ENCODE measurements around the gene FRMD4A.

The FRMD4A gene

DNA sequence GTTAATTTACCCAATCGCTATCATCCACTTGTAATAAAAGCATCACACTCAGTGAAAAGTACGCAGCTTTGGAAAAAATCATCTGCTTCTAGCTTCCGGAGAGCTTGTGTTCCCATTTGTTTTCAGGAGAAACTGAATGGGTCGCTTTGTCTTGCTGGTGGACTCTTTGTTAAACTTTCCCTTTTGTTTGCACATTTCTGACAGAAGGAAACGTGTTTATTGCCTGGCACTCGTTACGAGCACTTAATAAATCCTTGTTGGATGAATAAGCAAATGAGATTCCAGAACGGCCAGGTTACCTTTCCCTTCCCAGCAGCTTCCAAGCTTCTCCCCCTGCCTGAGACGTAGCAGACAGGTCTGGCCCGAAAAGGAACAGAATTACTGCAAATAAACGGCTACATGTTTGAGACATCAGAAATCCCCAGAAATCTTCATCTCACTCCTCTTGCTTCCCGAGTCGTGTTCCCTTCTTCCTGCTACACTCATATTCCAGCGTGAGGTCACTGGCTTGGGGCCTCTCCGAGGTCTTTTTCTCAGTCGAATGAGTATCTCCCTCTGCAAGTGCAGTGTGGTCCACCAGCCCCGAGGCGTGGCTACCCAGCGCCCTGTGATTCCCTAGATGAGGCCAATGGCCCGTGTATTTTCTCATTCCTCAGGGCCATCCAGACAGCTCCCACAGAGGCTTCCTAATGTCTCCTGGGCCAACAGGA lies 167.2 kb downstream of the FRMD4A start:
- no peaks in the 10 kb centered on the region for H3K4me1 ChIP-seq (ENCODE audit: insufficient read depth, poor library complexity, severe bottlenecking)
- TF ChIP-seq, protein P1, sequence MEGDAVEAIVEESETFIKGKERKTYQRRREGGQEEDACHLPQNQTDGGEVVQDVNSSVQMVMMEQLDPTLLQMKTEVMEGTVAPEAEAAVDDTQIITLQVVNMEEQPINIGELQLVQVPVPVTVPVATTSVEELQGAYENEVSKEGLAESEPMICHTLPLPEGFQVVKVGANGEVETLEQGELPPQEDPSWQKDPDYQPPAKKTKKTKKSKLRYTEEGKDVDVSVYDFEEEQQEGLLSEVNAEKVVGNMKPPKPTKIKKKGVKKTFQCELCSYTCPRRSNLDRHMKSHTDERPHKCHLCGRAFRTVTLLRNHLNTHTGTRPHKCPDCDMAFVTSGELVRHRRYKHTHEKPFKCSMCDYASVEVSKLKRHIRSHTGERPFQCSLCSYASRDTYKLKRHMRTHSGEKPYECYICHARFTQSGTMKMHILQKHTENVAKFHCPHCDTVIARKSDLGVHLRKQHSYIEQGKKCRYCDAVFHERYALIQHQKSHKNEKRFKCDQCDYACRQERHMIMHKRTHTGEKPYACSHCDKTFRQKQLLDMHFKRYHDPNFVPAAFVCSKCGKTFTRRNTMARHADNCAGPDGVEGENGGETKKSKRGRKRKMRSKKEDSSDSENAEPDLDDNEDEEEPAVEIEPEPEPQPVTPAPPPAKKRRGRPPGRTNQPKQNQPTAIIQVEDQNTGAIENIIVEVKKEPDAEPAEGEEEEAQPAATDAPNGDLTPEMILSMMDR (IDR thresholded peaks at IDR 0.05; ENCODE audit: poor library complexity, severe bottlenecking): no peak
- no peaks in the 10 kb centered on the region for H3K36me3 ChIP-seq (ENCODE audit: low read depth)
- H3K9me3 ChIP-seq (ENCODE audit: severe bottlenecking): no peaks in the 10 kb centered on the region
- ATAC-seq (ENCODE audit: low read depth) (no peak), DNase-seq (ENCODE audit: low spot score) (no peak)
- H3K27me3 ChIP-seq (ENCODE audit: insufficient read depth, poor library complexity, severe bottlenecking): peaks cover 63% of the 10 kb centered on the region
- H3K4me3 ChIP-seq (ENCODE audit: severe bottlenecking): no peak overlapping the region
- H3K27ac ChIP-seq (ENCODE audit: poor library complexity, severe bottlenecking): no peak overlapping the region

DNA sequence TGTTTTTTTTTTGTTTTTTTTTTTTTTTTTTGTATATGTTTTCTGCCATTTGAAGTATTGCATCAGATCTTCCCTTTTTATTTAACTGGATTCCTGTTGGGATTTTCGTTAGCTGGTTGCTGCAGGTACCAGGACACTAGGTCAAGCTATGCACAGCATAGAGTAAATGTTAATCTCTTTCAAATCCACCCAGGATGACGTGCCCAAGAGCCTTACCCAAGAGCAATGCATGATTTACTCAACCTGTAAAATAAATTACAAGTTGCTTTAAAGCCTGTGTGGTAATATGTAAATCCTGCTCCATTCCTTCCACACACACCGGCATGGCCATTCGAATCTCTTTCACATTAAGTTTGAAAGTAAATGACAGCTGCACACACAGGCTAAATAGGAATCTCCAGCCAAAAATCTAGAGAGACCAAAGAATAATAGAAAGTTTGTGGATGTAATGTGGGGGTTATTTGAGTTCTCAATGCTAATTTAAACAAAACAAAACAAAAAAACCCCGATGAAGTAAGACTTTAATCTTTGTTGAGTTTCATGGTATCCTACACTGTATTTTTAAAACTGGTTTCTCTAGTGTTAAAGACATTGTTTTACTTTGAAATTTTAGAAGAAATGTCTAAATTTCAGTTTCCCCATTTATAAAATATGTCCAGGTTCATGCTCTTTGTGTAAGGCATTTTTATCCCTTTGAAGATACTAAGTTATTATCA lies 167.9 kb downstream of the FRMD4A start:
- Histone ChIP-seq H3K27ac (ENCODE audit: poor library complexity, severe bottlenecking) (no peak overlapping the region), H3K9me3 (ENCODE audit: severe bottlenecking) (no peaks in the 10 kb centered on the region), H3K36me3 (ENCODE audit: low read depth) (no peaks in the 10 kb centered on the region), H3K27me3 (ENCODE audit: insufficient read depth, poor library complexity, severe bottlenecking) (peaks cover 56% of the 10 kb centered on the region), H3K4me1 (ENCODE audit: insufficient read depth, poor library complexity, severe bottlenecking) (no peaks in the 10 kb centered on the region), H3K4me3 (ENCODE audit: severe bottlenecking) (no peak overlapping the region)
- ATAC-seq (ENCODE audit: low read depth) (no peak), DNase-seq (ENCODE audit: low spot score) (no peak)
- TF ChIP-seq, protein P1 (IDR thresholded peaks at IDR 0.05; ENCODE audit: poor library complexity, severe bottlenecking): no peak

DNA sequence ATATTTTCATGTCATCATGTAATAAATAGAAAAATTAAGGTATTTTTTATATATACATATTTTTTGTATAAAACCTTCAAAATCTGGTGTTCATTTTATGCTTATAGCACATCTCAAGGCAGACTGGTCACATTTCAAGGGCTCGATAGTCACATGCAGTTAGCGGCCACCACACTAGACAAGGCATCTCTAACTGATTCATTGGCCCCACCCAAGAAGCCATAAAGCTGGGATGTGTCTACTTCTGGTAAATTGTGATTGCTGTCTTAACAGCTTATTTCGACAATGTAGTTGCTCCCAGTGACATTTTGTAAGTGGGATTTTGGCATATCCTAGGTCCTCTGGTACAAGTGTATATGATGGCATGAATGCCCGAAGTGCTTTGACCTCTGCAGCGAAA lies 168.7 kb downstream of the FRMD4A start:
- TF ChIP-seq, protein P1 (IDR thresholded peaks at IDR 0.05; ENCODE audit: poor library complexity, severe bottlenecking): no peak

DNA sequence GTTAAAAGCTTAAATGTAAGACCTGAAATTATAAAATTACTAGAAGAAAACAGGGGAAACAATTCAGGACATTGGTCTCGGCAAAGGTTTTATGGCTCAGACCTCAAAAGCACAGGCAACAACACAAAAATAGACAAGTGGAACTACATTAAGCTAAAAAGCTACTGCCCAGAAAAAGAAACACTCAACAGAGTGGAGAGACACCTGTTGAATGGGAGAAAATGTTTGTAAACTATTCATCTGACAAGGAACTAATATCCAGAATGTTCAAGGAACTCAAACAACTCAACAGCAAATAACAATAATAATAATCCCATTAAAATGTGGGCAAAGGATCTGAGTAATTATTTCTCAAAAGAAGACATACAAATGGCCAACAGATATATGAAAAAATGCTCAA lies 170.4 kb downstream of the FRMD4A start:
- TF ChIP-seq, protein P1 (IDR thresholded peaks at IDR 0.05; ENCODE audit: poor library complexity, severe bottlenecking): no peak
- no peak overlapping the region for H3K4me3 ChIP-seq (ENCODE audit: severe bottlenecking)
- no peak for ATAC-seq (ENCODE audit: low read depth)
- H3K27ac ChIP-seq (ENCODE audit: poor library complexity, severe bottlenecking): no peak overlapping the region
- H3K9me3 ChIP-seq (ENCODE audit: severe bottlenecking): no peaks in the 10 kb centered on the region
- no peaks in the 10 kb centered on the region for H3K4me1 ChIP-seq (ENCODE audit: insufficient read depth, poor library complexity, severe bottlenecking)
- H3K27me3 ChIP-seq (ENCODE audit: insufficient read depth, poor library complexity, severe bottlenecking): peaks cover 47% of the 10 kb centered on the region
- DNase-seq (ENCODE audit: low spot score): no peak
- H3K36me3 ChIP-seq (ENCODE audit: low read depth): no peaks in the 10 kb centered on the region

More for the DNA sequence above, 168.7 kb downstream of the FRMD4A start:
- Histone ChIP-seq H3K4me3 (ENCODE audit: severe bottlenecking) (no peak overlapping the region), H3K27me3 (ENCODE audit: insufficient read depth, poor library complexity, severe bottlenecking) (peaks cover 54% of the 10 kb centered on the region), H3K4me1 (ENCODE audit: insufficient read depth, poor library complexity, severe bottlenecking) (no peaks in the 10 kb centered on the region), H3K36me3 (ENCODE audit: low read depth) (no peaks in the 10 kb centered on the region), H3K27ac (ENCODE audit: poor library complexity, severe bottlenecking) (no peak overlapping the region), H3K9me3 (ENCODE audit: severe bottlenecking) (no peaks in the 10 kb centered on the region)
- ATAC-seq (ENCODE audit: low read depth) (no peak), DNase-seq (ENCODE audit: low spot score) (no peak)

DNA sequence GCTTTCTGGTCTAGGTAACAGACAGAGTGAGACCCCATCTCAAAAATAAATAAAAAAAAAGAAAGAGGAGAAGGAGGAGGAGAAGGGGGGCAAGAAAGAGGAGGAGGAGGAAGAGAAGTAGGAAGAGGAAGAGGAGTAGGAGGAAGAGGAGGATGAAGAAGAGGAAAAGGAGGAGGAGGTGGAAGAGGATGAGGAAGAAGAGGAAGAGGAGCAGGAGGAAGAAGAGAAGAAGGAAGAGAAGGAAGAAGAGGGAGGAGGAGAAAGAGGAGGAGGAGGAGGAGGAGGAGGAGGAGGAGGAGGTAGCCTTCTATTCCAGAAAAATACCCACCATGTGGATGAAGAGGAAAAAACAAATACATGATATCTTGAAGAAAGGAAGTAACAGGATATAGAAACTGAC lies 172.1 kb downstream of the FRMD4A start:
- no peaks in the 10 kb centered on the region for H3K4me1 ChIP-seq (ENCODE audit: insufficient read depth, poor library complexity, severe bottlenecking)
- DNase-seq (ENCODE audit: low spot score) (no peak), ATAC-seq (ENCODE audit: low read depth) (no peak)
- H3K4me3 ChIP-seq (ENCODE audit: severe bottlenecking): no peak overlapping the region
- peaks cover 32% of the 10 kb centered on the region for H3K27me3 ChIP-seq (ENCODE audit: insufficient read depth, poor library complexity, severe bottlenecking)
- no peaks in the 10 kb centered on the region for H3K9me3 ChIP-seq (ENCODE audit: severe bottlenecking)
- H3K27ac ChIP-seq (ENCODE audit: poor library complexity, severe bottlenecking): no peak overlapping the region
- H3K36me3 ChIP-seq (ENCODE audit: low read depth): no peaks in the 10 kb centered on the region
- TF ChIP-seq, protein P1 (IDR thresholded peaks at IDR 0.05; ENCODE audit: poor library complexity, severe bottlenecking): no peak
